ENCODE measurements around the gene CNIH3. TPM values are rescaled to one million over a fixed set of nuclear protein-coding genes. Genes with fewer than 3 reads are reported as not detected.

The CNIH3 gene
- total RNA-seq, 4 donors from 2014 or later = 1.9 to 7.0 (median 4.0) TPM

GRCh38 chr1:224582041-224582440 lies 34.1 kb upstream of the CNIH3 start:
- DNase-seq = no peak
- Histone ChIP-seq H3K27me3 (no peaks in the 10 kb centered on the region), H3K9me3 (no peaks in the 10 kb centered on the region), H3K4me3 (replicated peaks in 1 of 3) (no peak overlapping the region), H3K36me3 (no peaks in the 10 kb centered on the region), H3K27ac (no peak overlapping the region), H3K4me1 (no peaks in the 10 kb centered on the region)
- intact Hi-C loops (cut with DNase I) = no loop called here
- TF ChIP-seq CTCF (IDR thresholded peaks at IDR 0.05) (no peak), POLR2A (IDR thresholded peaks at IDR 0.05) (no peak)
- WGBS, 2 donors = 54 to 75% methylated on average over 1 of the region's 1 CpG

GRCh38 chr1:224583774-224584173 lies 32.3 kb upstream of the CNIH3 start:
- 93% methylated on average over 3 of the region's 3 CpGs for WGBS, 2 donors
- DNase-seq = no peak
- Histone ChIP-seq H3K9me3 (no peaks in the 10 kb centered on the region), H3K27ac (no peak overlapping the region), H3K4me1 (no peaks in the 10 kb centered on the region), H3K4me3 (replicated peaks in 1 of 3) (no peak overlapping the region), H3K36me3 (no peaks in the 10 kb centered on the region), H3K27me3 (no peaks in the 10 kb centered on the region)
- intact Hi-C loops (cut with DNase I) = no loop called here
- TF ChIP-seq CTCF (IDR thresholded peaks at IDR 0.05) (no peak), POLR2A (IDR thresholded peaks at IDR 0.05) (no peak)

GRCh38 chr1:224585051-224585450 lies 31.1 kb upstream of the CNIH3 start:
- no peak overlapping the region for H3K27ac ChIP-seq
- H3K36me3 ChIP-seq = no peaks in the 10 kb centered on the region
- TF ChIP-seq POLR2A (IDR thresholded peaks at IDR 0.05) = no peak
- TF ChIP-seq CTCF (IDR thresholded peaks at IDR 0.05) = no peak
- no peaks in the 10 kb centered on the region for H3K27me3 ChIP-seq
- no peak overlapping the region for H3K4me3 ChIP-seq (replicated peaks in 1 of 3)
- H3K9me3 ChIP-seq = no peaks in the 10 kb centered on the region
- 89 to 97% methylated on average over 10 of the region's 10 CpGs for WGBS, 2 donors
- DNase-seq = no peak
- no peaks in the 10 kb centered on the region for H3K4me1 ChIP-seq
- intact Hi-C loops (cut with DNase I) = no loop called here

- H3K36me3 ChIP-seq = no peaks in the 10 kb centered on the region
- TF ChIP-seq POLR2A (IDR thresholded peaks at IDR 0.05) (no peak), CTCF (IDR thresholded peaks at IDR 0.05) (no peak)
- H3K9me3 ChIP-seq = no peaks in the 10 kb centered on the region
- no peak overlapping the region for H3K27ac ChIP-seq
- no peaks in the 10 kb centered on the region for H3K27me3 ChIP-seq
- no peak overlapping the region for H3K4me3 ChIP-seq (replicated peaks in 1 of 3)
- 83% methylated on average over 3 of the region's 3 CpGs for WGBS, 2 donors
- DNase-seq = no peak
- intact Hi-C loops (cut with DNase I) = no loop called here
- H3K4me1 ChIP-seq = no peaks in the 10 kb centered on the region
Observed at GRCh38 chr1:224587051-224587450, 29.1 kb upstream of the CNIH3 start.

GRCh38 chr1:224588515-224588914 lies 27.6 kb upstream of the CNIH3 start:
- DNase-seq = no peak
- Histone ChIP-seq H3K27ac (no peak overlapping the region), H3K36me3 (no peaks in the 10 kb centered on the region), H3K4me1 (no peaks in the 10 kb centered on the region), H3K27me3 (no peaks in the 10 kb centered on the region), H3K9me3 (no peaks in the 10 kb centered on the region), H3K4me3 (replicated peaks in 1 of 3) (no peak overlapping the region)
- 75 to 76% methylated on average over 1 of the region's 1 CpG for WGBS, 2 donors
- intact Hi-C loops (cut with DNase I) = no loop called here
- no peak for TF ChIP-seq CTCF (IDR thresholded peaks at IDR 0.05)
- TF ChIP-seq POLR2A (IDR thresholded peaks at IDR 0.05) = no peak
